IMR-90 (cell line): ENCODE results near the gene SSBP3. TPM values are rescaled to one million over a fixed set of nuclear protein-coding genes. Genes with fewer than 3 reads are reported as not detected.

Experiments used
- ATAC-seq: fragments of 200-7000 bp; cut with Tn5 transposase; 2 replicates; pipeline ENCODE4 v1.9.1; 2020; ENCODE audit warnings: low read depth, mild to moderate bottlenecking, moderate library complexity
- BruUV-seq: library from RNA; stranded (reverse); fragments of 400-500 nt; replicated peaks from 2 replicates; lab custom pipeline; 2021; lab: Mats Ljungman, UMichigan
- CTCF ChIA-PET: fragments of 300-600 bp; formaldehyde crosslinking; extraction: SDS; loops from one replicate; lab custom pipeline; 2021; ENCODE audit warnings: antibody characterized with exemption; lab: Yijun Ruan, JAX
- POLR2A ChIA-PET: fragments of 300-600 bp; sonication (Branson Sonifier 250); formaldehyde crosslinking; loops from one replicate; lab custom pipeline; 2022; ENCODE audit warnings: antibody characterized with exemption; ENCODE audit not compliant: unreplicated experiment; lab: Charles Lee
- DNase-seq: peaks from one replicate; pipeline ENCODE4 v3.0.0; 2013
- H2AFZ ChIP-seq: replicated peaks from 2 replicates; pipeline ENCODE3; 2013; ENCODE audit warnings: low read length, mild to moderate bottlenecking; ENCODE audit not compliant: poor library complexity
- H2AK5ac ChIP-seq: 2 replicates; pipeline ENCODE4 v1.6.1; 2013; ENCODE audit warnings: low read depth, low read length, inconsistent platforms
- H2AK9ac ChIP-seq: replicated peaks from 2 replicates; pipeline ENCODE3; 2013; ENCODE audit warnings: mild to moderate bottlenecking, low read depth, low read length, moderate library complexity; ENCODE audit not compliant: poor library complexity
- H2BK120ac ChIP-seq: 2 replicates; pipeline ENCODE4 v1.6.1; 2013; ENCODE audit warnings: low read depth, low read length, inconsistent platforms
- H2BK15ac ChIP-seq: 3 replicates; pipeline ENCODE4 v1.6.1; 2013; ENCODE audit warnings: low read depth, low read length, inconsistent platforms
- H2BK20ac ChIP-seq: 2 replicates; pipeline ENCODE4 v1.6.1; 2013; ENCODE audit warnings: low read depth, mild to moderate bottlenecking, inconsistent platforms, low read length, moderate library complexity
- H2BK5ac ChIP-seq: 2 replicates; pipeline ENCODE4 v1.6.1; 2013; ENCODE audit warnings: mild to moderate bottlenecking, low read depth, low read length, inconsistent platforms; ENCODE audit not compliant: poor library complexity, severe bottlenecking
- H3K14ac ChIP-seq: replicated peaks from 2 replicates; pipeline ENCODE4 v1.6.1; 2013; ENCODE audit warnings: low read depth, low read length, inconsistent platforms
- H3K18ac ChIP-seq: 2 replicates; pipeline ENCODE4 v1.6.1; 2013; ENCODE audit warnings: low read depth, low read length, control low read depth
- H3K23ac ChIP-seq: 2 replicates; pipeline ENCODE4 v1.6.1; 2013; ENCODE audit warnings: low read depth, low read length, inconsistent platforms
- H3K27ac ChIP-seq: 2 replicates; pipeline ENCODE4 v1.5.1; 2013; ENCODE audit warnings: mild to moderate bottlenecking, control low read depth, low read length; ENCODE audit not compliant: insufficient read depth
- H3K27me3 ChIP-seq: 2 replicates; pipeline ENCODE4 v1.6.1; 2013; ENCODE audit warnings: low read length; ENCODE audit not compliant: control insufficient read depth, insufficient read depth
- H3K36me3 ChIP-seq: 2 replicates; pipeline ENCODE4 v1.6.1; 2013; ENCODE audit warnings: low read length, mixed read lengths; ENCODE audit not compliant: control insufficient read depth, insufficient read depth
- H3K4ac ChIP-seq: 2 replicates; pipeline ENCODE4 v1.6.1; 2013; ENCODE audit warnings: low read depth, low read length, inconsistent platforms
- H3K4me1 ChIP-seq: 2 replicates; pipeline ENCODE4 v1.6.1; 2013; ENCODE audit warnings: low read length, mixed read lengths; ENCODE audit not compliant: control insufficient read depth, insufficient read depth
- H3K4me2 ChIP-seq: 2 replicates; pipeline ENCODE4 v1.6.1; 2013; ENCODE audit warnings: low read depth, mild to moderate bottlenecking, control low read depth, low read length, moderate library complexity
- H3K4me3 ChIP-seq: 2 replicates; pipeline ENCODE4 v1.5.1; 2013; ENCODE audit warnings: low read depth, mild to moderate bottlenecking, control low read depth, low read length, moderate library complexity; ENCODE audit not compliant: insufficient read depth
- H3K56ac ChIP-seq: 2 replicates; pipeline ENCODE4 v1.6.1; 2013; ENCODE audit warnings: low read length, inconsistent platforms; ENCODE audit not compliant: insufficient read depth; ENCODE audit errors: extremely low read depth
- H3K79me1 ChIP-seq, 2 experiments: 2 replicates each; pipeline ENCODE4 v1.6.1; 2013; ENCODE audit warnings: low read length in 2 of 2, inconsistent platforms in 1 of 2, low read depth in 1 of 2
- H3K9ac ChIP-seq: 2 replicates; pipeline ENCODE4 v1.6.1; 2013; ENCODE audit warnings: low read depth, low read length, control low read depth
- H3K9me1 ChIP-seq: 2 replicates; pipeline ENCODE4 v1.6.1; 2013; ENCODE audit warnings: low read length, inconsistent platforms; ENCODE audit not compliant: insufficient read depth
- H3K9me3 ChIP-seq: 2 replicates; pipeline ENCODE4 v1.6.1; 2013; ENCODE audit warnings: low read length; ENCODE audit not compliant: control insufficient read depth, insufficient read depth
- H4K20me1 ChIP-seq: 2 replicates; pipeline ENCODE4 v1.6.1; 2013; ENCODE audit warnings: low read length, inconsistent platforms; ENCODE audit not compliant: insufficient read depth
- H4K5ac ChIP-seq: 2 replicates; pipeline ENCODE4 v1.6.1; 2013; ENCODE audit warnings: mild to moderate bottlenecking, low read depth, low read length, control low read depth
- H4K8ac ChIP-seq, 2 experiments: 2 replicates each; pipeline ENCODE4 v1.6.1; 2013; ENCODE audit warnings: low read depth in 2 of 2, low read length in 2 of 2, control low read depth in 1 of 2, inconsistent platforms in 1 of 2
- H4K91ac ChIP-seq: 2 replicates; pipeline ENCODE4 v1.6.1; 2013; ENCODE audit warnings: low read depth, low read length, inconsistent platforms; ENCODE audit not compliant: insufficient read depth
- BHLHE40 ChIP-seq: fragments of 150-350 bp; IDR thresholded peaks from 2 replicates; pipeline ENCODE4 v1.6.1; 2016; ENCODE audit warnings: mild to moderate bottlenecking, low read depth, low read length
- MAFK ChIP-seq: IDR thresholded peaks from 2 replicates; pipeline ENCODE4 v1.6.1; 2012; ENCODE audit warnings: low read depth, low read length, improper control_type of control experiment
- MAZ ChIP-seq: IDR thresholded peaks from 2 replicates; pipeline ENCODE4 v1.6.1; 2012; ENCODE audit warnings: low read depth, mild to moderate bottlenecking, low read length, improper control_type of control experiment, moderate library complexity, borderline replicate concordance
- MXI1 ChIP-seq: IDR thresholded peaks from 2 replicates; pipeline ENCODE4 v1.6.1; 2012; ENCODE audit warnings: low read depth, mild to moderate bottlenecking, low read length, moderate library complexity, borderline replicate concordance
- NFE2L2 ChIP-seq: fragments of 150-350 bp; IDR thresholded peaks from 2 replicates; pipeline ENCODE4 v1.6.1; 2016; ENCODE audit warnings: low read depth, mild to moderate bottlenecking, low read length
- RAD21 ChIP-seq: IDR thresholded peaks from 2 replicates; pipeline ENCODE4 v1.6.1; 2012; ENCODE audit warnings: low read length, improper control_type of control experiment
- RCOR1 ChIP-seq: IDR thresholded peaks from 2 replicates; pipeline ENCODE4 v1.6.1; 2012; ENCODE audit warnings: mild to moderate bottlenecking, low read length, improper control_type of control experiment; ENCODE audit not compliant: insufficient replicate concordance
- RFX5 ChIP-seq: IDR thresholded peaks from 2 replicates; pipeline ENCODE4 v1.8.0; 2012; ENCODE audit warnings: low read depth, mild to moderate bottlenecking, low read length, moderate library complexity
- SMC3 ChIP-seq: fragments of 150-350 bp; IDR thresholded peaks from 2 replicates; pipeline ENCODE4 v1.6.1; 2016; ENCODE audit warnings: low read depth, mild to moderate bottlenecking, antibody characterized with exemption, low read length, moderate library complexity
- WGBS, 2 experiments: methylation state at CpG; one replicate each; pipeline versions ENCODE4 v1.1.5 to v1.1.7; 2013; ENCODE audit warnings: missing lambda C conversion rate in 2 of 2; ENCODE audit not compliant: insufficient read length in 1 of 2; ENCODE audit errors: extremely low coverage in 2 of 2; 5-methylcytosine and 5-hydroxymethylcytosine counted together
- dilution Hi-C: fragments of 300-500 bp; cut with HindIII; formaldehyde crosslinking; loops from one replicate; pipeline ENCODE4 v1.14.3; 2018; ENCODE audit warnings: low sequenced_read_pairs; ENCODE audit not compliant: unreplicated experiment
- in situ Hi-C: fragments of 300-500 bp; cut with MboI; formaldehyde crosslinking; loops from 3 replicates; pipeline ENCODE4 v1.14.3; 2019; ENCODE audit warnings: low sequenced_read_pairs, inconsistent platforms, mixed read lengths
- intact Hi-C: fragments of 100-400 bp; cut with micrococcal nuclease; formaldehyde crosslinking; loops from 2 replicates; pipeline ENCODE4 v1.10.0; 2022
- polyA plus RNA-seq, 3 experiments: library from polyadenylated mRNA; depleted of rRNA; stranded (reverse); fragments of >200 nt; gene quantifications; 2 replicates each; pipeline ENCODE4 v1.2.3, GENCODE V29; 2012; ENCODE audit warnings: low replicate concordance in 1 of 3
- total RNA-seq: library from RNA; depleted of rRNA; stranded (reverse); fragments of >200 nt; gene quantifications from 2 replicates; pipeline ENCODE4 v1.2.3, GENCODE V29; 2012

The SSBP3 gene
- total and polyA plus RNA-seq, 2 of the 4 experiments (the other 2 are of a cell fraction) = 10.9 to 39.6 TPM

- no peak overlapping the region for H4K91ac ChIP-seq
- no TSS peak for BruUV-seq
- no peak overlapping the region for H3K27ac ChIP-seq
- H2AFZ ChIP-seq = no peak overlapping the region
- ChIA-PET CTCF (interaction anchor here (0.6 kb wide), 1 partner anchor 507 kb away, joined by 3 read pairs; no protein-coding TSS in a partner anchor), POLR2A (no interaction called here)
- H3K18ac ChIP-seq = no peak overlapping the region
- peaks cover 20% of the 10 kb centered on the region for H3K4me1 ChIP-seq
- no peaks in the 10 kb centered on the region for H3K9me3 ChIP-seq
- H2BK15ac ChIP-seq = no peak overlapping the region
- no peak overlapping the region for H3K4me2 ChIP-seq
- peaks cover 36 to 69% of the 10 kb centered on the region in 2 experiments for H3K79me1 ChIP-seq
- TF ChIP-seq MXI1 (no peak), RCOR1 (no peak), NFE2L2 (no peak), RAD21 (no peak), SMC3 (no peak), MAZ (no peak), BHLHE40 (no peak), RFX5 (no peak), MAFK (no peak)
- no peak overlapping the region for H4K5ac ChIP-seq
- intact Hi-C loops = no loop called here
- H2AK5ac ChIP-seq = no peak overlapping the region
- DNase-seq (no peak), ATAC-seq (no peak)
- no peak overlapping the region for H3K23ac ChIP-seq
- no peak overlapping the region for H3K9ac ChIP-seq
- H2BK5ac ChIP-seq = no peak overlapping the region
- H3K9me1 ChIP-seq = peaks cover 37% of the 10 kb centered on the region
- 100% methylated on average over 2 of the region's 10 CpGs; no CpG with 5 or more reads in 1 of the 2 experiments for WGBS, 2 experiments
- peaks cover 10% of the 10 kb centered on the region for H3K36me3 ChIP-seq
- dilution Hi-C loops = no loop called here
- no peaks in the 10 kb centered on the region for H3K27me3 ChIP-seq
- no peak overlapping the region for H3K14ac ChIP-seq
- H4K8ac ChIP-seq = no peak overlapping the region
- H4K20me1 ChIP-seq = peaks cover 32% of the 10 kb centered on the region
- no peak overlapping the region for H2AK9ac ChIP-seq
- H2BK120ac ChIP-seq = no peak overlapping the region
- H2BK20ac ChIP-seq = no peak overlapping the region
- in situ Hi-C loops = no loop called here
- H3K4ac ChIP-seq = no peak overlapping the region
- H3K56ac ChIP-seq = no peak overlapping the region
- H3K4me3 ChIP-seq = no peak overlapping the region
Observed at GRCh38 chr1:54284781-54285529, 121.2 kb downstream of the SSBP3 start.
